ENCODE data around the gene CD300LF.

Gene CD300LF

GRCh38 chr17:74712756-74713155, at the start of gene CD300LF:
TSS of gene CD300LF (minus strand) at chr17:74712923. CDS start at chr17:74712866, 57 bp downstream.
- DNase-seq (ENCODE audit: low spot score) = no peak

DNA sequence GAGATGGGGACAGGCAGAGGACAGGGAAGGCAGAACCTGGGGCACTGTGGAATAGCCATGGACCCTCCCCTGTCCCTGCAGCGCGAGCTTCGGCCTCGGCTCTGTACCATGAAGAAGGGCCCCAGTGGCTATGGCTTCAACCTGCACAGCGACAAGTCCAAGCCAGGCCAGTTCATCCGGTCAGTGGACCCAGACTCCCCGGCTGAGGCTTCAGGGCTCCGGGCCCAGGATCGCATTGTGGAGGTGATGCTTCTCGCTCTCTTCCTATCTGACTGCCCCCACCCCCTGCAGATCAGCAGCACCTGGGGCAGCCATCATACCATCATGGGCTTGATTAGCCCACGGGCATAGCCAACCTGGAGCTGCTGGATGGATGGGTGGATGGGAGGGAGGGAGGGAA, 49.2 kb upstream of the CD300LF start:
- no peak for DNase-seq (ENCODE audit: low spot score)

GRCh38 chr17:74761419-74761818, 48.7 kb upstream of the CD300LF start:
- no peak for DNase-seq (ENCODE audit: low spot score)

DNA sequence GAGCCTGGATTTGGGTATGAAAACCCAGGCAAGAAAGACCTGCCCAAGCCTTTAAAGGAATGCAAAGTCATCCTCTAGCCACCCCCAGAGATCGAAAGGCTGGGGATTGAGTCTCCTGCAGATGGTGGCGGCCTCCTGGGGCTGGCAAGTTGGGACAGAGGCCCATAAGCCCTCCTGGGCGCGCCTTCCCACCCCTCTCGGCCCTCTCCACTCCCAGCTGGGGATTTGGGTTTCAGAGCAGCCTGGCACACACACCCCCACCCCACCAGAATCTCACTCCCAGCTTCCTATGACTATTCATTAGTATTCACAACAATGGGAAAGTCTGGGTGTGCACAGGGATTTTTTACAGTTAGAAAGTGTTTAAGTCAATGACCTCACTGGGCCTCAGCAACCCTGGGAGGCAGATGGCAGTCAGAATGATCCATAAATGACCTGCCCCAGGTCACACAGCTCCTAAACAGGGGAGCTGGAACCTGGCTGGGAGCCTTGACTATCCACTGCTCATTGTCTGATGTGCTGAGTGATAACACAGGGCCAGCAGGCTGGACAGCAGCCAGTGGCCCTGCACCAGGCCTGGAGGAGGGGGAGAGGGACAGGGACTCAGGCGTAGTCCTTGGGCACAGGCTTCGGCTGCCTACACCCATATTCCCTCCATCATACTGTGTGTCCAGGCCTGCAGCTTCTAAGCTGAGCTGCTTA, 47.8 kb upstream of the CD300LF start:
- DNase-seq (ENCODE audit: low spot score) = no peak

DNA sequence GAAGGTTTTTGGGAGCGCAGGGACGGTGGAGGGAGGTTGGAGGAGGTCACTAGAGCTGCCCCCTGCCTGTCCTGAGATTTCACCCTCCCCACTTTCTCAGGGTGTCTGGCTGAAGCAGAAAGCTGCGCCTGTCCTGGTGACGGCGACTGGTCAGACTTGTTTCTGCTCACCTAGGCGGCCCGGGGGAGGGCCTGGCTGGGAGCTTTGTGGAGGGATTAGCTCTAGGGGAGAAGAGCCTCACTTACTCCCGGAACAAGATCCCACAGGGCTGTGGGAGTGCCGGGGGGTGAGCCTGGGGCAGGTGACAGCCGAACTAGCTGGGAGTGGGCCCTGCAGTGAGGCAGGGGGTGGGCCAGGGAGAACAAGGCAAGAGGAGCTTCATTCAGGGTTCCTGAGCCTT, 47.2 kb upstream of the CD300LF start:
- DNase-seq (ENCODE audit: low spot score) = no peak

- no peak for DNase-seq (ENCODE audit: low spot score)
Observed at GRCh38 chr17:74759243-74759801, 46.6 kb upstream of the CD300LF start.

GRCh38 chr17:74758848-74759168, 46.1 kb upstream of the CD300LF start:
- peak; percentile 78 for DNase-seq (ENCODE audit: low spot score)

GRCh38 chr17:74757931-74758847, 45.5 kb upstream of the CD300LF start:
- no peak for DNase-seq (ENCODE audit: low spot score)

- no peak for DNase-seq (ENCODE audit: low spot score)
Observed at GRCh38 chr17:74757502-74757901, 44.8 kb upstream of the CD300LF start.

DNA sequence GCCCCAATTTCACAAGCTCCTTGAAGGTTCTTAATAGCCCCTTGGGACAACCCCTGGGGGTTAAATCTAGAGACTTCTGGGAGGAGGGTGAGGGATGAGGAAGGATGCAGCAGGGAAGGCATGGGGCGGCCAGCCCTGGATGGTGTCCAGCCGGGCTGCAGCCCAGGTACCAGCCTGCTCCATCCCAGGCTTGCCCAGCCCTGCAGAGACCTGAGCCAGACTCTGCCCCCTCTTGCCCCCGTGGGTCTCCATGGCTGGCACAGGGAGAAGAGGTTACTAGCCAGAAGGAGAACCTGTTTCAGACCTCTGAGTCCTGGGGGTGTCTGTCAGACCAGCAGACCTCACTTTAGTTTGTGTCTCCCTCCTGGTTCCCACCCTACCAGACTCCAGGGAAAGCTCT, 44.2 kb upstream of the CD300LF start:
- no peak for DNase-seq (ENCODE audit: low spot score)

DNA sequence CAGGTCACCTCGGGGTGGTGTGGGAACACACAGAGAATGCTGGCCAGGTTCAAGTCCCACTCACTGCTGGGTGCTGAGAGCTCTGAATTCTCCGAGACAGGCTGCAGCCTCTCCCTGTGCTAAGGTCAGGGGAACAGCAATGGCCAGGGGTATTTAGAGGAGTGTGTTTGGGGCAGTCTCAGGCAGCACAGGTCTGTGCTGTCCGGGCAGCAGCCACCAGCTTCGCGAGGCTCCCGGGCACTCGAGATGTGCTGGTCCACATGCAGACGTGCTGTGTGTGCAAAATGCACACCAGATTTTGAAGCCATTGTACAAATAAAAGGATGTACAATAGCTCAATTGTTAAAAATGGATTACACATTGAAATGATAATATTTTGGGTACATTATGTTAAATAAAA, 42.8 kb upstream of the CD300LF start:
- no peak for DNase-seq (ENCODE audit: low spot score)

DNA sequence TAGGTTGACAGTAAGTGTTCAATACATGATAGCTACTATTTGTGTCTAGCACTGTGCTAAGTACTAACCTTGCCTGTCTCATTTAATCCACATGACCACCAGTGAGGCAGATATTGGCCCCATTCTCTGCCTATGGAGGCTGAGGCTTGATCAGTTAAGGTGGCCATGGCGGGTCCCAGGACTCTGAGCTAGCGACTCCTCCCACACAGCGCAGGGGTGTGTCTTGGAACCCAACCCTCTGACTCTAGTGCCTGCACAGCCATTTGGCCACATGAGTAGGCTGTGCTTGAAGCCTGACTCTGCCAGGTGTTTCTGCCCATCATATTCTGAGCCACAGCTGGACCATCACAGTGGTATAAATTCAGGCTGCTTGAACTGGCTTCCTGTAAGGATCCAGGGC, 42.1 kb upstream of the CD300LF start:
- no peak for DNase-seq (ENCODE audit: low spot score)

- DNase-seq (ENCODE audit: low spot score) = no peak
Observed at GRCh38 chr17:74752822-74753401, 40.2 kb upstream of the CD300LF start.

DNA sequence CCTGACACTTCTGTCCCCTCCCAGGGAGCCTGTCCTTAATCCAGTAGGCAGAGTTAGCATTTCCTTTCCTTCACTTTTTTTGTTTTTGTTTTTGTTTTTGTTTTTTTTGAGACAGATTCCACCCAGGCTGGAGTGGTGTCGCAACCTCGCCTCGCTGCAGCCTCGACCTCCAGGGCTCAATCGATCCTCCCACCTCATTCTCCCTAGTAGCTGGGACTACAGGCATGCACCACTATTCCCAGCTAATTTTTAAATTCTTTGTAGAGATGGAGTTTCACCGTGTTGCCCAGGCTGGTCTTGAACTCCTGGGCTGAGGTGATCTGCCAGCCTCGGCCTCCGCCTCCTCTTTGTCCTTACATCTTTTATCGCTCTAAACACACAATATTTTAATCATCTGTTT, 39.7 kb upstream of the CD300LF start:
- no peak for DNase-seq (ENCODE audit: low spot score)

GRCh38 chr17:74750327-74751069, 37.8 kb upstream of the CD300LF start:
- no peak for DNase-seq (ENCODE audit: low spot score)

DNA sequence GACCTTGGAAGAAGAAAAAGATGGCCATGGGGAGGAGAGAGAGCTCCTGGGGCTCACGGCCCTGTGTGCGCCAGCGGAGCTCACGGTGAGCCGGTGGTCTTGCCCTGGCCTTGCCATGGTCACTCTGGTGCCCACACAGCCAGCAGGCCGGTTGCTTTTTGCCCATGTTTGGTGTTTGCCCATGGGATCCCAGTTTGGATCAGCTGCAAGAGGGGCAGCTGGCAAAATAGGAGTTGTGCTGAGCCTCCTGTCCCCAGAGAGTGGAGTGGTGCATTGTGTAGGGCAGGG, 37.3 kb upstream of the CD300LF start:
- no peak for DNase-seq (ENCODE audit: low spot score)

GRCh38 chr17:74749279-74750038, 36.7 kb upstream of the CD300LF start:
- peak; percentile 51 for DNase-seq (ENCODE audit: low spot score)

GRCh38 chr17:74748529-74749278, 36.0 kb upstream of the CD300LF start, which contains the start of gene NHERF1:
TSS of gene NHERF1 (plus strand) at chr17:74748628. CDS start at chr17:74748847, 219 bp downstream.
- peak; percentile 100 for DNase-seq (ENCODE audit: low spot score)

DNA sequence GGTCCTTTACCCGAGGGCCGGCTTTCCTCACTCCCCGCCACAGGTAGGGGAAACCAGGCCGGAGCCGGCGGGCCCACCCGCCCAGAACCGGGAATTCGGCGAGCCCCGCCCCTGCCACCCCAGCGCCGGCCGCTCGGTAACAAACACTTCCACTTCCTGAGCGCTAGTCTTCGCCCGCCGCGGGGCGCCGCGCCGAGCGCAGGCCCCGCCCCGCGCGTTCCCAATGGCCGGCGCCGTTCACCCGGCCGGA, 35.5 kb upstream of the CD300LF start:
- no peak for DNase-seq (ENCODE audit: low spot score)

GRCh38 chr17:74746922-74747321, 34.2 kb upstream of the CD300LF start:
- no peak for DNase-seq (ENCODE audit: low spot score)

- DNase-seq (ENCODE audit: low spot score) = no peak
Observed at GRCh38 chr17:74746376-74746775, 33.7 kb upstream of the CD300LF start.

All from GM03348 (cell line).